B cell (primary cell): ENCODE results near the gene KCNK7. TPM values are rescaled to one million over a fixed set of nuclear protein-coding genes. Genes with fewer than 3 reads are reported as not detected.

Experiments
- ATAC-seq: fragments of 200-7000 bp; cut with Tn5 transposase; one replicate; pipeline ENCODE4 v1.10.0; 2021; ENCODE audit warnings: low read depth, mild to moderate bottlenecking, moderate number of reproducible peaks, moderate library complexity
- CTCF ChIA-PET: fragments of 350-600 bp; sonication (Branson Sonifier 250); formaldehyde crosslinking; loops from one replicate; lab custom pipeline; 2021; ENCODE audit warnings: antibody characterized with exemption, inconsistent platforms; lab: Charles Lee
- POLR2A ChIA-PET: fragments of 350-600 bp; sonication (Branson Sonifier 250); formaldehyde crosslinking; loops from one replicate; lab custom pipeline; 2021; ENCODE audit warnings: antibody characterized with exemption; lab: Charles Lee
- DNase-seq: peaks from one replicate; pipeline ENCODE4 v3.0.0; 2013
- H2AFZ ChIP-seq: 2 replicates; pipeline ENCODE4 v1.6.1; 2012; ENCODE audit warnings: mild to moderate bottlenecking, low read depth, low read length; ENCODE audit not compliant: insufficient read depth, poor library complexity, severe bottlenecking
- H3K27ac ChIP-seq, 2 donors: 1 replicate in 1 of 2; 2 replicates in 1 of 2; pipeline ENCODE4 v1.5.1; 2012 to 2013; ENCODE audit warnings: low read length in 2 of 2, mild to moderate bottlenecking in 2 of 2, moderate library complexity in 1 of 2
- H3K27me3 ChIP-seq, 4 experiments: fragments of 200-600 bp in 1 of 4; sonication (generic) in 1 of 4; replicated peaks in 1 of 4; 1 replicate in 2 of 4; 2 replicates in 2 of 4; pipeline versions ENCODE4 v1.6.1 to v1.7.0; 2013 to 2016; ENCODE audit warnings: low read length in 3 of 4, mild to moderate bottlenecking in 2 of 4, mixed read lengths in 1 of 4, moderate library complexity in 1 of 4; ENCODE audit not compliant: insufficient read depth in 4 of 4, control insufficient read depth in 3 of 4; ENCODE audit errors: control extremely low read depth in 1 of 4
- H3K36me3 ChIP-seq, 2 experiments: replicated peaks in 1 of 2; 1 replicate in 1 of 2; 2 replicates in 1 of 2; pipeline versions ENCODE4 v1.6.1 to v1.7.1; 2013; ENCODE audit warnings: low read length in 1 of 2; ENCODE audit not compliant: insufficient read depth in 2 of 2, control insufficient read depth in 1 of 2; ENCODE audit errors: control extremely low read depth in 1 of 2, extremely low read depth in 1 of 2
- H3K4me1 ChIP-seq, 2 donors: fragments of 200-600 bp in 1 of 2; sonication (generic) in 1 of 2; 1 replicate in 1 of 2; 2 replicates in 1 of 2; pipeline versions ENCODE4 v1.5.1 to v1.6.1; 2013 to 2017; ENCODE audit warnings: low read length in 2 of 2; ENCODE audit not compliant: control insufficient read depth in 2 of 2, insufficient read depth in 2 of 2
- H3K4me2 ChIP-seq: replicated peaks from 2 replicates; pipeline ENCODE3; 2012; ENCODE audit warnings: mild to moderate bottlenecking, low read depth, low read length; ENCODE audit not compliant: poor library complexity, severe bottlenecking
- H3K4me3 ChIP-seq, 5 experiments: fragments of 200-600 bp in 1 of 5; sonication (generic) in 1 of 5; 1 replicate in 3 of 5; 2 replicates in 2 of 5; pipeline versions ENCODE4 v1.5.1 to v1.7.0; 2011 to 2016; ENCODE audit warnings: low read length in 4 of 5, mild to moderate bottlenecking in 4 of 5, low read depth in 2 of 5, control low read depth in 1 of 5, moderate library complexity in 1 of 5; ENCODE audit not compliant: insufficient read depth in 1 of 5; ENCODE audit errors: control extremely low read depth in 1 of 5, extremely low read depth in 1 of 5
- H3K79me2 ChIP-seq: fragments of 200-600 bp; sonication (generic); one replicate; pipeline ENCODE4 v1.6.0; 2016; ENCODE audit warnings: low read length; ENCODE audit not compliant: control insufficient read depth, insufficient read depth
- H3K9ac ChIP-seq: fragments of 200-600 bp; sonication (generic); 2 replicates; pipeline ENCODE4 v1.6.1; 2017; ENCODE audit warnings: mild to moderate bottlenecking, low read length, moderate library complexity
- H3K9me3 ChIP-seq, 3 donors: one replicate each; pipeline versions ENCODE4 v1.6.1 to v1.7.1; 2013; ENCODE audit warnings: low read length in 2 of 3; ENCODE audit not compliant: control insufficient read depth in 2 of 3, insufficient read depth in 1 of 3; ENCODE audit errors: control extremely low read depth in 1 of 3
- H4K20me1 ChIP-seq: 2 replicates; pipeline ENCODE4 v1.6.0; 2012; ENCODE audit warnings: mild to moderate bottlenecking, low read length; ENCODE audit not compliant: insufficient read depth, control insufficient read depth, poor library complexity, severe bottlenecking
- H3K27ac Mint-ChIP-seq: one replicate; pipeline ENCODE4 v1.8.0; 2021; ENCODE audit warnings: mixed read lengths
- H3K27me3 Mint-ChIP-seq: one replicate; pipeline ENCODE4 v1.8.0; 2021; ENCODE audit warnings: mixed read lengths
- H3K4me1 Mint-ChIP-seq: one replicate; pipeline ENCODE4 v1.8.0; 2021; ENCODE audit warnings: mixed read lengths
- H3K4me3 Mint-ChIP-seq: one replicate; pipeline ENCODE4 v1.8.0; 2021; ENCODE audit warnings: mixed read lengths
- H3K9me3 Mint-ChIP-seq: one replicate; pipeline ENCODE4 v1.8.0; 2022; ENCODE audit warnings: mixed read lengths; ENCODE audit not compliant: insufficient read depth
- CTCF ChIP-seq: fragments of 200-600 bp; IDR thresholded peaks from one replicate; pipeline ENCODE4 v1.8.0; 2022; ENCODE audit warnings: antibody characterized with exemption, mild to moderate bottlenecking
- EZH2 ChIP-seq: IDR thresholded peaks from 2 replicates; pipeline ENCODE4 v1.6.1; 2012; ENCODE audit warnings: borderline replicate concordance, low read depth, mild to moderate bottlenecking, moderate library complexity, low read length; ENCODE audit not compliant: insufficient read depth, poor library complexity, severe bottlenecking
- WGBS: methylation state at CpG from one replicate; pipeline ENCODE4 v1.1.5; 2013; ENCODE audit warnings: missing lambda C conversion rate; ENCODE audit not compliant: insufficient coverage; 5-methylcytosine and 5-hydroxymethylcytosine counted together
- intact Hi-C: fragments of 100-400 bp; cut with micrococcal nuclease; formaldehyde crosslinking; loops from one replicate; pipeline ENCODE4 v1.10.0; 2022
- polyA plus RNA-seq: library from polyadenylated mRNA; depleted of rRNA; stranded (reverse); fragments of >200 nt; gene quantifications from 2 replicates; pipeline ENCODE4 v1.2.3, GENCODE V29; 2012
- total RNA-seq, 2 donors: library from RNA; stranded (reverse); fragments of 120-200 nt in 1 of 2; gene quantifications; 1 replicate in 1 of 2; 2 replicates in 1 of 2; pipeline versions ENCODE4 v1.2.3 to v1.2.4, GENCODE V29; 2013 to 2022

Gene KCNK7
- total and polyA plus RNA-seq, 2 donors (not counting 1 experiment from before 2014, with no cell fraction given) = 2.2 to 3.5 TPM

- H3K27me3 ChIP-seq = no peaks in the 10 kb centered on the region
- Mint-ChIP-seq H3K9me3 (no peaks in the 10 kb centered on the region), H3K27me3 (no peaks in the 10 kb centered on the region), H3K27ac (peak overlapping the region; percentile 78), H3K4me3 (peak overlapping the region; percentile 47), H3K4me1 (peaks cover 46% of the 10 kb centered on the region)
- TF ChIP-seq CTCF = no peak
- TF ChIP-seq EZH2 = no peak
- ATAC-seq (no peak), DNase-seq (no peak)
- peaks cover 0 to 5% (median 0%) of the 10 kb centered on the region in 3 donors for H3K9me3 ChIP-seq
- peak overlapping the region; percentile 22 to 89 for H3K27ac ChIP-seq
- peak overlapping the region in 1 of 5 experiments; percentile 28 for H3K4me3 ChIP-seq
- ChIA-PET POLR2A (interaction anchor here (0.6 kb wide), 1 partner anchor 869 kb away, joined by 6 read pairs; no protein-coding TSS in a partner anchor), CTCF (interaction anchor here (0.8 to 2.3 kb wide), 2 partner anchors 17 to 367 kb away, joined by 3 to 12 read pairs; no protein-coding TSS in a partner anchor)
- H3K36me3 ChIP-seq = peaks cover 0 to 44% of the 10 kb centered on the region in 2 experiments
- H4K20me1 ChIP-seq = peaks cover 42% of the 10 kb centered on the region
- H3K79me2 ChIP-seq = peaks cover 54% of the 10 kb centered on the region
- H3K4me2 ChIP-seq = peak overlapping the region; percentile 84
- no peak overlapping the region for H2AFZ ChIP-seq
- H3K4me1 ChIP-seq = peaks cover 32 to 35% of the 10 kb centered on the region in 2 donors
- intact Hi-C loops = loop anchor here (10.0 kb wide), 1 partner anchor 496 kb away; the partner anchor contains the start of genes TM7SF2 and ZNHIT2
- 35% methylated on average over 3 of the region's 10 CpGs for WGBS
- no peak overlapping the region for H3K9ac ChIP-seq
These were observed 15.6 kb upstream of the KCNK7 start for GRCh38 chr11:65611028-65611757.

- ChIA-PET CTCF (interaction anchor here (1.9 kb wide), 1 partner anchor 33 kb away, joined by 5 read pairs; no protein-coding TSS in a partner anchor), POLR2A (interaction anchor here (0.8 kb wide), 1 partner anchor 29 kb away, joined by 4 read pairs; no protein-coding TSS in a partner anchor)
- H3K4me1 Mint-ChIP-seq = peaks cover 42% of the 10 kb centered on the region
- Histone ChIP-seq H3K36me3 (peaks cover 0 to 52% of the 10 kb centered on the region in 2 experiments), H3K4me1 (peaks cover 32 to 35% of the 10 kb centered on the region in 2 donors), H2AFZ (no peak overlapping the region), H3K27ac (peak overlapping the region in 1 of 2 donors; percentile 89), H3K9me3 (peaks cover 0 to 5% (median 0%) of the 10 kb centered on the region in 3 donors), H3K4me3 (no peak overlapping the region), H3K9ac (no peak overlapping the region), H3K27me3 (no peaks in the 10 kb centered on the region), H3K79me2 (peaks cover 50% of the 10 kb centered on the region), H4K20me1 (peaks cover 41% of the 10 kb centered on the region), H3K4me2 (peak overlapping the region; percentile 84)
- no peak overlapping the region for H3K4me3 Mint-ChIP-seq
- H3K27ac Mint-ChIP-seq = peak overlapping the region; percentile 78
- TF ChIP-seq EZH2 (no peak), CTCF (no peak)
- 91% methylated on average over 3 of the region's 6 CpGs for WGBS
- ATAC-seq (no peak), DNase-seq (no peak)
- intact Hi-C loops = loop anchor here (10.0 kb wide), 1 partner anchor 496 kb away; the partner anchor contains the start of genes TM7SF2 and ZNHIT2
- no peaks in the 10 kb centered on the region for H3K27me3 Mint-ChIP-seq
- no peaks in the 10 kb centered on the region for H3K9me3 Mint-ChIP-seq
These were observed 14.8 kb upstream of the KCNK7 start for GRCh38 chr11:65610404-65610803.
